ENCODE measurements around the gene KDM5D. TPM values are rescaled to one million over a fixed set of nuclear protein-coding genes. Genes with fewer than 3 reads are reported as not detected.

Gene KDM5D
- total and polyA plus RNA-seq, 2 of the 8 experiments (the other 6 are each of a cell fraction or from before 2014, with no cell fraction given): 21.9 to 24.4 TPM

DNA sequence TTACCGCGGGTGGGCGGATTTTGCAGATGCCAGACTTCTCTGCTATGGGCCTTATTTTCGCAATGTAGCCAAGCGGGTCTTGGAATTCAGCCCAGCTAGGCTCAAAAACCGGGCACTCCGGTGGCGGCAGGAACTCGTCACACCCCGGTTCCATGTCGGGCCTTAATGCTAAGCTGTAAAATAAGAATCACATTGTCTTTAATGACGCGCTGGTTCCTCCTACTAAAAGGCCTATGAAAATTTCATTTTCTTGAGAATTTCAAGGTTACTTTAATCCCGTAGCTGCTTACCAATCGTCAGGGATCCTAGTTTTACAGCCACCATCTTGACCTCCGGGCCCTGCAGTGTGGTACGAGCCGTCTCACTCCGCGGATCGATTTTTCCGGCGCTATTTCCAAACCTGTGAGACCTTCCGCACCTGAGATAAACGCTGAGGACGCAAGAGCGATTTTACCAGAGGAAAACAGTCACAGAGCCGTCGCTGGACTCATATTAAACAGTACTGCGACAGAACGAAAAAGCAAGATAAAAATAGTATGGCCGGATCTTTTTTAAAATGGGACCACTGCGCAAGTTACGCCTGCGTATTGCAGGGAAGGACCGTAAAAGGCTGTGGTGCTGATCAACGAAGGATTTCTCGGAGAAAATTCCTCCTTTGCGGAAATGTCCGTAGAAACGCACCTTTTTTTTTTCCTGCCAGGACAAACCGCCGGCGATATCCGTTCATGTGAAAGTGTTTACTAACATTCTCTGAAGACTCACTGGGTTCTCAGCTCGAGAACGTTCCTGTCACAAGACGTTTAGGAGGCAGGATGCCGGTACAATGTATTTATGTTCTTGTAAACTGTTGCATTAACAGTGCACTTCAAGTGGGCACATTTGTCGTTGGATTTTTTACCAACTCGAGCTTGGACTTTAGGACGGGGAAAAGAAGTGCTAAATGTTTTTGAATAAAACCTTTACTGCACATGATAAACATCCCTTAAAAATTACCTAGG lies at the start of gene KDM5D (continued):
- no peak for TF ChIP-seq KDM5A (IDR thresholded peaks at IDR 0.05; ENCODE audit: low read length)
- TF ChIP-seq CBX5 (IDR thresholded peaks at IDR 0.05; ENCODE audit: low read depth, low read length): no peak
- TF ChIP-seq GABPA (IDR thresholded peaks at IDR 0.05; ENCODE audit: borderline replicate concordance, insufficient read depth, low read length): no peak
- TF ChIP-seq POLR2A (IDR thresholded peaks at IDR 0.05; ENCODE audit: control extremely low read depth in 1 of 2, low read depth in 2 of 2, low read length in 2 of 2): peak in 1 of 2 experiments; percentile 89; a peak in 2 of 3 replicates
- peak; percentile 87 for TF ChIP-seq TBP (IDR thresholded peaks at IDR 0.05; ENCODE audit: low read depth, low read length)
- no peak for TF ChIP-seq CREB1 (IDR thresholded peaks at IDR 0.05)
- TF ChIP-seq CEBPB (IDR thresholded peaks at IDR 0.05; ENCODE audit: low read depth, low read length): no peak
- no peak for TF ChIP-seq ATF3 (IDR thresholded peaks at IDR 0.05; ENCODE audit: insufficient read depth, low read depth, low read length)
- TF ChIP-seq RAD21 (IDR thresholded peaks at IDR 0.05 in 1 of 2, conservative IDR thresholded peaks at IDR 0.05 in 1 of 2; ENCODE audit: low read depth in 2 of 2, low read length in 2 of 2): no peak
- TF ChIP-seq ATF2 (IDR thresholded peaks at IDR 0.05; ENCODE audit: low read length): no peak
- TF ChIP-seq SRF (IDR thresholded peaks at IDR 0.05; ENCODE audit: low read depth, low read length): no peak
- TF ChIP-seq PHF8 (conservative IDR thresholded peaks at IDR 0.05; ENCODE audit: low read depth, low read length): peak; percentile 80
